ENCODE data around the gene TPGS1.

TPGS1 gene

DNA sequence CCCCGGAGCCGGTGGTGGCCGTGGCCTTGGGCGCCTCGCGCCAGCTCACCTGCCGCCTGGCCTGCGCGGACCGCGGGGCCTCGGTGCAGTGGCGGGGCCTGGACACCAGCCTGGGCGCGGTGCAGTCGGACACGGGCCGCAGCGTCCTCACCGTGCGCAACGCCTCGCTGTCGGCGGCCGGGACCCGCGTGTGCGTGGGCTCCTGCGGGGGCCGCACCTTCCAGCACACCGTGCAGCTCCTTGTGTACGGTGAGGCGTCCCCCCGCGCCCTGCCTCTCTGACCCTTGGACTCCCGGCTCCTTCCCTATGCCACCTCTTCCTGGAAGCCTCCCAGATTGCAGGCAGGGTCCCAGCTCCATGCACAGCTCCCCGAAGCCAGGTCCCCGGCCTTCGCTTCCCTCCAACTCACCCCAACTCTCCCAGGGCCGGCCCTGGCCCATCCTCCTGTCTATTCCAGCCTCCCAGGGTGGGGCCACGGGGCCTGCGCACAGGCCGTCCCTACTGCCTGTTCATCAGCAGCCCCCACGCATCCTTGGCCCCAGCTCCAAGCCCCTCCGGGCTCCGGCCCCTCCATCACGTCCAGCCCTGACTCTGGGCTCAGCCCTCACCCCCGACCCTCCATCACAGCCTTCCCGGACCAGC, 9.3 kb upstream of the TPGS1 start:
- H3K4me3 ChIP-seq (ENCODE audit: low read depth, low read length) = no peak overlapping the region
- TF ChIP-seq, protein P1, sequence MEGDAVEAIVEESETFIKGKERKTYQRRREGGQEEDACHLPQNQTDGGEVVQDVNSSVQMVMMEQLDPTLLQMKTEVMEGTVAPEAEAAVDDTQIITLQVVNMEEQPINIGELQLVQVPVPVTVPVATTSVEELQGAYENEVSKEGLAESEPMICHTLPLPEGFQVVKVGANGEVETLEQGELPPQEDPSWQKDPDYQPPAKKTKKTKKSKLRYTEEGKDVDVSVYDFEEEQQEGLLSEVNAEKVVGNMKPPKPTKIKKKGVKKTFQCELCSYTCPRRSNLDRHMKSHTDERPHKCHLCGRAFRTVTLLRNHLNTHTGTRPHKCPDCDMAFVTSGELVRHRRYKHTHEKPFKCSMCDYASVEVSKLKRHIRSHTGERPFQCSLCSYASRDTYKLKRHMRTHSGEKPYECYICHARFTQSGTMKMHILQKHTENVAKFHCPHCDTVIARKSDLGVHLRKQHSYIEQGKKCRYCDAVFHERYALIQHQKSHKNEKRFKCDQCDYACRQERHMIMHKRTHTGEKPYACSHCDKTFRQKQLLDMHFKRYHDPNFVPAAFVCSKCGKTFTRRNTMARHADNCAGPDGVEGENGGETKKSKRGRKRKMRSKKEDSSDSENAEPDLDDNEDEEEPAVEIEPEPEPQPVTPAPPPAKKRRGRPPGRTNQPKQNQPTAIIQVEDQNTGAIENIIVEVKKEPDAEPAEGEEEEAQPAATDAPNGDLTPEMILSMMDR (IDR thresholded peaks at IDR 0.05; ENCODE audit: low read depth, low read length) = no peak

DNA sequence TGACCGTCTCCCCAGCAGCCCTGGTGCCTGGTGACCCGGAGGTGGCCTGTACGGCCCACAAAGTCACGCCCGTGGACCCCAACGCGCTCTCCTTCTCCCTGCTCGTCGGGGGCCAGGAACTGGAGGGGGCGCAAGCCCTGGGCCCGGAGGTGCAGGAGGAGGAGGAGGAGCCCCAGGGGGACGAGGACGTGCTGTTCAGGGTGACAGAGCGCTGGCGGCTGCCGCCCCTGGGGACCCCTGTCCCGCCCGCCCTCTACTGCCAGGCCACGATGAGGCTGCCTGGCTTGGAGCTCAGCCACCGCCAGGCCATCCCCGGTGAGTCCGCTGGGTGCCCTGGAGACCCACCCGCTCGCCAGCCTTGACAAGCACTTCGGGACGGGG, 8.8 kb upstream of the TPGS1 start:
- H3K4me3 ChIP-seq (ENCODE audit: low read depth, low read length) = no peak overlapping the region
- TF ChIP-seq, protein P1 (IDR thresholded peaks at IDR 0.05; ENCODE audit: low read depth, low read length) = no peak

DNA sequence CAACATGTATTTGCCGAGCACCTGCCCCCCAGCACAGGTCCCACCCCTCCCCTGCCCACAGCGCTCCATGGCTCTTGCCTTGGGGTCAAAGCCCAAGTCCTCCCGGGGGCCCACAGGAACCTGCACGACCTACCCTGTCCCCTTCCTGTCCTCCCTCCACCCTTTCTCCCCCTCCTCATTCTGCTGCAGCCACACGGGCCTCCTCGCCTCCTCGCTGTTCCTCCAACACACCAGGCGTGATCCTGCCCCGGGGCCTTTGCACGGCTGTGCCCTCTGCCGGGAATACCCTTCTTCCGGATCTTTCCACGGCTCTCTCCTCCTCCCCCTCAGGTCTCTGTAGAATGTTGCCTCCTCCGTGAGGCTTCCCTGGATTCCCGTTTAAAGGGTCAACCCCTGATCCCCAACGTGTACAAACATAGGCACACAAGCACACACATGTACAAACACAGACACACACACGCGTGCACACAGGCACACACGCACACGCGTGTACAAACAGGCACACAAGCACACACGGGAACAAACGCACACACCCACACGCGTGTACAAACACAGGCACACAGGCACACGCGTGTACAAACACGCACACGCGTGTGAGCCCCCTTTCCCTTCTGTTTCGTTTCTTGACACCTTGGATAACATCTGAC, 8.2 kb upstream of the TPGS1 start:
- TF ChIP-seq, protein P1 (IDR thresholded peaks at IDR 0.05; ENCODE audit: low read depth, low read length) = no peak
- no peak overlapping the region for H3K4me3 ChIP-seq (ENCODE audit: low read depth, low read length)

DNA sequence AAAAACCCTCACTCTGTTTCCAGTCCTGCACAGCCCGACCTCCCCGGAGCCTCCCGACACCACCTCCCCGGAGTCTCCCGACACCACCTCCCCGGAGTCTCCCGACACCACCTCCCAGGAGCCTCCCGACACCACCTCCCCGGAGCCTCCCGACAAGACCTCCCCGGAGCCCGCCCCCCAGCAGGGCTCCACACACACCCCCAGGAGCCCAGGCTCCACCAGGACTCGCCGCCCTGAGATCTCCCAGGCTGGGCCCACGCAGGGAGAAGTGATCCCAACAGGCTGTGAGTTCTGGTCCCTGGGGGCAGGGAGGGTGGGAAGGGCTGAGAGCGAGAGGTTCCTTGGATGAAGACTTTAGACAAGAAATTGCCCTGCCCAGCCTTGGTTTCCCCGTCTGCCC, 5.7 kb upstream of the TPGS1 start:
- H3K4me3 ChIP-seq (ENCODE audit: low read depth, low read length) = no peak overlapping the region
- TF ChIP-seq, protein P1 (IDR thresholded peaks at IDR 0.05; ENCODE audit: low read depth, low read length) = no peak

DNA sequence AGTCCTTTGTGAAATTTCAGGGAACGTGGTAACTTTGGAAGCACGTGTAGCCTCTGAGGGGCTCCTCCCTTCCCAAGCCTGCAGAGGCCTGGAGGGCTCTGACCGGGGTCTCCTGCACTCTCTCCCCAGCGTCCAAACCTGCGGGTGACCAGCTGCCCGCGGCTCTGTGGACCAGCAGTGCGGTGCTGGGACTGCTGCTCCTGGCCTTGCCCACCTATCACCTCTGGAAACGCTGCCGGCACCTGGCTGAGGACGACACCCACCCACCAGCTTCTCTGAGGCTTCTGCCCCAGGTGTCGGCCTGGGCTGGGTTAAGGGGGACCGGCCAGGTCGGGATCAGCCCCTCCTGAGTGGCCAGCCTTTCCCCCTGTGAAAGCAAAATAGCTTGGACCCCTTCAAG, 2.7 kb upstream of the TPGS1 start:
- TF ChIP-seq, protein P1 (IDR thresholded peaks at IDR 0.05; ENCODE audit: low read depth, low read length) = no peak
- no peak overlapping the region for H3K4me3 ChIP-seq (ENCODE audit: low read depth, low read length)

DNA sequence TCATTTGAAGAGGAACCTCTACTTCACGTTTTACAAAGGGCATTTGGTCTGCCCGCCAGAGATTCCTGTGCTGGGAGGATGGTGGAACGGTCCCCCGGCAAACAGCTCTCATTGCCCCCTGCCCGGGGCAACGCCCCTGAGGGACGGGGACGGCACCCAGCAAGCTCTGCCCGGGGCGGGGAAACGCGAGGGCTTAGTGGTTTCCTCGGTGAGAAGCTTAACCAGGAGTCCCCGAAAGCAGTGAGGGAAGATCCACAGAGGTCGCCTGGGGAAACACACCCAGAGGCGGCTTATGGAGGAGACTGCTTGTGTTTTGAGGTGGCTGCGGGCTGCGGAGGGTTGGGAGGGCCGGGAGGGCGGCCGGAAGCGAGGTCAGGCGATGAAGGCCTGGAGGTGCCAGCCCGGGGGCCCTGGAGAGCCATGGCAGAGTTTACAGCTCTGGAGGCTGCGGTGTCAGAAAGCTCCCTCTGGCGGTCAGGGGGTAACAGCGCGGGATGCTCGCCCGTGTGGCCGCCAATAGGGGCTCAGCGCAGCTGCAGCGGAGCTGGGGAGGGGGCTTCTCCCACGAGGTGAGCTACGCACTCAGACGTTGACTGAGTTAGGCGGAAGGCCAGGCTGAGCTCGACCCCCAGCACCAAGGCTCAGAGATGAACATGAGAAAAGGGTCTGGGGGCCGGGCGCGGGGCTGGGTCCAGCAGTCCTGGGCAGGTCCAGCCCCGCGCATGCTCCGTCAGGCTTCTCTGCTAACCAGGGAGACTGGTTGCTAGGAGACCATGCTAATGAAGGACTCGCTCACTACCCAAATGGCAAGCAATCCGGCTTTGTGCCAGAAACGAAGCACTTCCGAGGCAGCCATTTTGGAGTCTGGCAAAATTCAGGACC, 652 bp upstream of the TPGS1 start:
- TF ChIP-seq, protein P1 (IDR thresholded peaks at IDR 0.05; ENCODE audit: low read depth, low read length) = peak; percentile 85
- peak overlapping the region; percentile 87 for H3K4me3 ChIP-seq (ENCODE audit: low read depth, low read length)

Data from WI38 (cell line).